ENCODE measurements around the gene CRAMP1. TPM values are rescaled to one million over a fixed set of nuclear protein-coding genes. Genes with fewer than 3 reads are reported as not detected.
"Not testable (repeated sequence)": the region's sequence is repeated elsewhere in the genome, so short reads cannot be mapped to it uniquely, and the experiment has no call there.

CRAMP1 gene
- total RNA-seq, 1 donor from 2014 or later: 12.3 TPM

DNA sequence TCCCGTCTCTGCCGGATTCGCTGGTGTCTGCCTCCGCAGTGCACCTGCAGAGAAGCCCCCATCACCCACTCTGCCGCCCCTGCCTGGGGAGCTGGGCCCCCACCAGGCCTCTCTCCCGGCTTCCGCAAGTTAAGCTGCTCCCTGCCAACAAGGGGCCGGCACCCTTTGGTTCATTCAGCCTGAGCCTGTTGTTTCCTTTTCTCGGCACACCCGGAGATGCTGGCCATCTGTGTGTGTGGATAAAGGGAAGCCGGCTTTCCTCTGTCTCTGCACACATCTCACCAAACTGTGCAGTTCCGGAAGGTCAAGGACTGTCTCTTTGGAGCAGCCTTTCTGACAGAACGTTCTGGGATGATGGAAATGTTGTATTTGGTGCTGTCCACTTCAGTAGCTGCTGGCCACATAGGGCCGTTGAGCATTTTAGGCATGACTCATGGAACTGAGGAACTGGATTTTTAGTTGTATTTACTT, 100.7 kb downstream of the CRAMP1 start:
- H3K4me3 ChIP-seq: no peak overlapping the region

DNA sequence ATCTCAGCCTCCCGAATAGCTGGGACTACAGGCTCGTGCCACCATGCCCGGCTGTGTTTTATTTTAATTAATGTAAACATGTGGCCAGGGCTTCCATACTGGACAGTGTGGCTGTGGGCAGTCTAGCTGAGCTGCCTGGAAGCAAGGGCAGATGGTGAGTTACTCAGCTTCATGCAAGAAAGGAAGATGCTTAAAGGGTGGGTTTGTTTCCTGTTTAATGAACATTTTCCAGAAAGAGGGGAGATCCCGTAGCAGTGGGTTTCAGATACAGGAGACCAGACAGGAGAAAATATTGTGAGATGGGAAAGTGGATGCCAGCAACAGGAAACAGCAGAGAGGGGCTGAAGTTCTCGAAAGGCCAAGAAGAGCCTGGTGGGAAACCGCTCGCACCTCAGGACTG, 101.2 kb downstream of the CRAMP1 start:
- Histone ChIP-seq H3K4me1 (peaks cover 68% of the 10 kb centered on the region), H3K27ac (replicated peaks) (peak overlapping the region; percentile 15), H3K9me3 (replicated peaks) (no peaks in the 10 kb centered on the region), H3K27me3 (ENCODE audit: low read depth) (no peaks in the 10 kb centered on the region), H3K4me3 (no peak overlapping the region), H3K36me3 (no peaks in the 10 kb centered on the region)
- intact Hi-C loops (cut with micrococcal nuclease): no loop called here
- DNase-seq: no peak
- no peak for TF ChIP-seq CTCF (IDR thresholded peaks at IDR 0.05; ENCODE audit: borderline replicate concordance)

More for the DNA sequence above, 100.7 kb downstream of the CRAMP1 start:
- DNase-seq: no peak
- Histone ChIP-seq H3K9me3 (replicated peaks) (no peaks in the 10 kb centered on the region), H3K27me3 (ENCODE audit: low read depth) (no peaks in the 10 kb centered on the region), H3K27ac (replicated peaks) (peak overlapping the region; percentile 23), H3K4me1 (peaks cover 68% of the 10 kb centered on the region), H3K36me3 (no peaks in the 10 kb centered on the region)
- TF ChIP-seq CTCF (IDR thresholded peaks at IDR 0.05; ENCODE audit: borderline replicate concordance): no peak
- intact Hi-C loops (cut with micrococcal nuclease): no loop called here

DNA sequence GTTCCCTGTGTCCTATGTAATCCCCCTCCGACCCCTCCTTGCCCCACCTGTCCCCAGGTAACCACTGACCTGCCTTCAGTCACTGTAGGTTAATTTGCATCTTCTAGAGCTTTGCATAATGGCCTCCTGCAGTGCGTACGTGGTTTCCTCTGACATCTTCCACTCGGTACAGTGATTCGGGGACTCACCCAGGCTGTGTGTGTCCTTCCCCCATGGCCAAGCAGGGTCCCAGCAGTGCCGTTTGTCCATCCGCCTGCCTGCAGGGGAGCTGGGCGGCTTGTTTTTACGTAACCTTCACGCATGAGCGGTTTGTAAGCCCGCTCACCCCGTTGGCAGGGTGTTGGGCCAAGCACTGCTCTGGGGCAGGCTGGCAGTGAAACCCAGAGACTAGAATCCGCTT, 101.8 kb downstream of the CRAMP1 start:
- no peak for DNase-seq
- no peak overlapping the region for H3K4me3 ChIP-seq
- no peaks in the 10 kb centered on the region for H3K27me3 ChIP-seq (ENCODE audit: low read depth)
- intact Hi-C loops (cut with micrococcal nuclease): no loop called here
- H3K4me1 ChIP-seq: peaks cover 68% of the 10 kb centered on the region
- H3K36me3 ChIP-seq: no peaks in the 10 kb centered on the region
- no peaks in the 10 kb centered on the region for H3K9me3 ChIP-seq (replicated peaks)
- no peak overlapping the region for H3K27ac ChIP-seq (replicated peaks)
- TF ChIP-seq CTCF (IDR thresholded peaks at IDR 0.05; ENCODE audit: borderline replicate concordance): no peak

DNA sequence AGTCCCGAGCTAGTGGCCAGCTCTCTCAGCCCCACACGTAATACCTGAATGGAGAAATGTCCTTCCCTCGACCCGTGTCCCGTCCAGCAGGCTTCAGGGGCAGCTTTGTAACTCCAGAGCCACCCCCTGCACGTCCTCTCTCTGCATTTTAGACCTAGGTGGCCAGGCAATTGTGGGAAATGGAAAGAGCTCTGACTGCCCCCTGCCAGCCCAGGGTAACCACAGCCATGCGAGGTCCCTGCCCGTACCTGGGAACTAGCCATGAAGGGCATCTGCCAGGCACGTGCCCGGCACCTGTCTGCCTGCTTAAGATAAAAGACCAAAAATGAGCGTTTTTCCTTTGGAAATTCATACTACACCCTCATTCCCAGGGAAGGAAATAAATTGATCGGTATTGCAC, 103.1 kb downstream of the CRAMP1 start:
- Histone ChIP-seq H3K27me3 (ENCODE audit: low read depth) (no peaks in the 10 kb centered on the region), H3K4me1 (peaks cover 67% of the 10 kb centered on the region), H3K36me3 (no peaks in the 10 kb centered on the region), H3K27ac (replicated peaks) (no peak overlapping the region), H3K4me3 (no peak overlapping the region), H3K9me3 (replicated peaks) (no peaks in the 10 kb centered on the region)
- intact Hi-C loops (cut with micrococcal nuclease): no loop called here
- no peak for DNase-seq
- TF ChIP-seq CTCF (IDR thresholded peaks at IDR 0.05; ENCODE audit: borderline replicate concordance): no peak

DNA sequence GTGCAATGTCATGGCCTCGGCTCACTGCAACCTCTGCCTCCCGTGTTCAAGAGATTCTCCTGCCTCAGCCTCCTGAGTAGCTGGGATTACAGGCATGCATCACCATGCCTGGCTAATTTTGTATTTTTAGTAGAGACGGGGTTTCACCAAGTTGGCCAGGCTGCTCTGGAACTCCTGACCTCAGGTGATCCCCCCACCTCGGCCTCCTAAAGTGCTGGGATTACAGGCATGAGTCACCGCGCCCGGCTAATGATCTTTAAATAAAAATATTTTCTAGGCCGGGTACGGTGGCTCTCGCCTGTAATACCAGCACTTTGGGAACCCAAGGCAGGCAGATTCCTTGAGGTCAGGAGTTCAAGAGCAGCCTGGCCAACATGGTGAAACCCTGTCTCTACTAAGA, 106.1 kb downstream of the CRAMP1 start:
- intact Hi-C loops (cut with micrococcal nuclease): not testable (repeated sequence)
- H3K4me1 ChIP-seq: peaks cover 63% of the 10 kb centered on the region

GRCh38 chr16:1719559-1720229, 107.5 kb downstream of the CRAMP1 start:
- H3K4me3 ChIP-seq; DNase-seq; H3K9me3 ChIP-seq (replicated peaks); H3K36me3 ChIP-seq; intact Hi-C loops (cut with micrococcal nuclease); H3K27me3 ChIP-seq (ENCODE audit: low read depth): not testable (repeated sequence)
- Histone ChIP-seq H3K27ac (replicated peaks) (peak overlapping the region; percentile 67), H3K4me1 (peaks cover 62% of the 10 kb centered on the region)

More for the DNA sequence above, 106.1 kb downstream of the CRAMP1 start:
- H3K36me3 ChIP-seq; H3K27me3 ChIP-seq (ENCODE audit: low read depth); DNase-seq; H3K4me3 ChIP-seq; H3K9me3 ChIP-seq (replicated peaks): not testable (repeated sequence)
- peak overlapping the region; percentile 10 for H3K27ac ChIP-seq (replicated peaks)
